Effector memory CD4-positive, alpha-beta T cell (primary cell): Measurements from ENCODE around the gene DCAF7.

Experiments
- DNase-seq, 3 donors: peaks; one replicate each; pipeline ENCODE4 v3.0.0-alpha.2; 2020
- H3K27ac ChIP-seq: 2 replicates; pipeline ENCODE4 v1.7.0; 2013; ENCODE audit warnings: mild to moderate bottlenecking, low read length, moderate library complexity; ENCODE audit not compliant: insufficient read depth, poor library complexity, severe bottlenecking
- H3K27me3 ChIP-seq: replicated peaks from 2 replicates; pipeline ENCODE4 v1.7.0; 2013; ENCODE audit warnings: mild to moderate bottlenecking, low read length; ENCODE audit not compliant: insufficient read depth, control insufficient read depth, poor library complexity, severe bottlenecking
- H3K36me3 ChIP-seq: 2 replicates; pipeline ENCODE4 v1.7.0; 2013; ENCODE audit warnings: mild to moderate bottlenecking, low read length, moderate library complexity; ENCODE audit not compliant: control insufficient read depth, insufficient read depth
- H3K4me1 ChIP-seq: 2 replicates; pipeline ENCODE4 v1.7.0; 2013; ENCODE audit warnings: low read length, mild to moderate bottlenecking; ENCODE audit not compliant: control insufficient read depth, insufficient read depth, poor library complexity, severe bottlenecking
- H3K4me3 ChIP-seq: 2 replicates; pipeline ENCODE4 v1.7.0; 2013; ENCODE audit warnings: low read length, low read depth, mild to moderate bottlenecking; ENCODE audit not compliant: insufficient read depth, poor library complexity, severe bottlenecking
- H3K9me3 ChIP-seq: 2 replicates; pipeline ENCODE4 v1.7.0; 2013; ENCODE audit warnings: mild to moderate bottlenecking, low read length, moderate library complexity; ENCODE audit not compliant: control insufficient read depth

Gene DCAF7

GRCh38 chr17:63610854-63611253, 60.6 kb downstream of the DCAF7 start:
- Histone ChIP-seq H3K4me1 (peaks cover 25% of the 10 kb centered on the region), H3K36me3 (peaks cover 28% of the 10 kb centered on the region), H3K9me3 (no peaks in the 10 kb centered on the region), H3K27me3 (no peaks in the 10 kb centered on the region), H3K27ac (peak overlapping the region; percentile 43), H3K4me3 (no peak overlapping the region)
- DNase-seq, result no peak

GRCh38 chr17:63611354-63611753, 61.1 kb downstream of the DCAF7 start:
- Histone ChIP-seq H3K36me3 (peaks cover 23% of the 10 kb centered on the region), H3K4me3 (no peak overlapping the region), H3K27ac (peak overlapping the region; percentile 43), H3K9me3 (no peaks in the 10 kb centered on the region), H3K27me3 (no peaks in the 10 kb centered on the region), H3K4me1 (peaks cover 25% of the 10 kb centered on the region)
- DNase-seq, result no peak

GRCh38 chr17:63613663-63614062, 63.4 kb downstream of the DCAF7 start:
- H3K27me3 ChIP-seq, result no peaks in the 10 kb centered on the region
- no peaks in the 10 kb centered on the region for H3K9me3 ChIP-seq
- peaks cover 25% of the 10 kb centered on the region for H3K4me1 ChIP-seq
- no peak for DNase-seq
- peaks cover 1% of the 10 kb centered on the region for H3K36me3 ChIP-seq
- no peak overlapping the region for H3K27ac ChIP-seq
- H3K4me3 ChIP-seq, result no peak overlapping the region

- Histone ChIP-seq H3K27me3 (no peaks in the 10 kb centered on the region), H3K9me3 (no peaks in the 10 kb centered on the region), H3K36me3 (no peaks in the 10 kb centered on the region), H3K27ac (peak overlapping the region; percentile 62), H3K4me1 (peaks cover 22% of the 10 kb centered on the region), H3K4me3 (peak overlapping the region; percentile 65)
- no peak for DNase-seq
These were observed 71.0 kb downstream of the DCAF7 start for GRCh38 chr17:63621229-63621683.

GRCh38 chr17:63621684-63622573, 71.7 kb downstream of the DCAF7 start, which contains the start of gene MAP3K3:
Gene MAP3K3, plus strand, starts transcription at chr17:63622417. Its CDS starts 343 bp downstream, at chr17:63622760.
- DNase-seq, result peak; percentile 97 to 99 (median 98)
- Histone ChIP-seq H3K27ac (peak within 1 kb of the TSS; percentile 62), H3K9me3 (no peaks in the 10 kb centered on the region), H3K4me3 (peak within 1 kb of the TSS; percentile 77), H3K27me3 (no peaks in the 10 kb centered on the region), H3K4me1 (peaks cover 22% of the 10 kb centered on the region), H3K36me3 (no peaks in the 10 kb centered on the region)

GRCh38 chr17:63622574-63623390, 72.5 kb downstream of the DCAF7 start:
- H3K36me3 ChIP-seq, result no peaks in the 10 kb centered on the region
- peak overlapping the region; percentile 77 for H3K4me3 ChIP-seq
- H3K27ac ChIP-seq, result peak overlapping the region; percentile 59
- no peaks in the 10 kb centered on the region for H3K9me3 ChIP-seq
- no peaks in the 10 kb centered on the region for H3K27me3 ChIP-seq
- H3K4me1 ChIP-seq, result peaks cover 22% of the 10 kb centered on the region
- DNase-seq, result peak; percentile 23 to 55 (median 39)

- H3K27ac ChIP-seq, result no peak overlapping the region
- DNase-seq, result no peak
These were observed 73.7 kb downstream of the DCAF7 start for GRCh38 chr17:63623786-63624530.

GRCh38 chr17:63624531-63624880, 74.2 kb downstream of the DCAF7 start:
- DNase-seq, result no peak
- Histone ChIP-seq H3K4me3 (no peak overlapping the region), H3K27ac (no peak overlapping the region), H3K27me3 (no peaks in the 10 kb centered on the region), H3K36me3 (peaks cover 4% of the 10 kb centered on the region), H3K4me1 (peaks cover 22% of the 10 kb centered on the region), H3K9me3 (no peaks in the 10 kb centered on the region)

More at GRCh38 chr17:63623786-63624530, 73.7 kb downstream of the DCAF7 start:
- H3K27me3 ChIP-seq, result no peaks in the 10 kb centered on the region
- peaks cover 22% of the 10 kb centered on the region for H3K4me1 ChIP-seq
- peaks cover 4% of the 10 kb centered on the region for H3K36me3 ChIP-seq
- no peaks in the 10 kb centered on the region for H3K9me3 ChIP-seq
- no peak overlapping the region for H3K4me3 ChIP-seq

- no peak for DNase-seq
- Histone ChIP-seq H3K27ac (no peak overlapping the region), H3K27me3 (no peaks in the 10 kb centered on the region), H3K4me3 (no peak overlapping the region), H3K36me3 (peaks cover 4% of the 10 kb centered on the region), H3K4me1 (peaks cover 22% of the 10 kb centered on the region), H3K9me3 (no peaks in the 10 kb centered on the region)
These were observed 76.4 kb downstream of the DCAF7 start for GRCh38 chr17:63626551-63627180.
